HG03135 (cell line): Measurements from ENCODE around the gene MKKS.
"Not testable (repeated sequence)": the region's sequence is repeated elsewhere in the genome, so short reads cannot be mapped to it uniquely, and the experiment has no call there.

ENCODE experiments used
- ATAC-seq: cut with Tn5 transposase; IDR thresholded peaks from one replicate; pipeline ENCODE4 v1.9.1; 2021; ENCODE audit warnings: mild to moderate bottlenecking, moderate library complexity; ENCODE audit not compliant: unreplicated experiment

MKKS gene

DNA sequence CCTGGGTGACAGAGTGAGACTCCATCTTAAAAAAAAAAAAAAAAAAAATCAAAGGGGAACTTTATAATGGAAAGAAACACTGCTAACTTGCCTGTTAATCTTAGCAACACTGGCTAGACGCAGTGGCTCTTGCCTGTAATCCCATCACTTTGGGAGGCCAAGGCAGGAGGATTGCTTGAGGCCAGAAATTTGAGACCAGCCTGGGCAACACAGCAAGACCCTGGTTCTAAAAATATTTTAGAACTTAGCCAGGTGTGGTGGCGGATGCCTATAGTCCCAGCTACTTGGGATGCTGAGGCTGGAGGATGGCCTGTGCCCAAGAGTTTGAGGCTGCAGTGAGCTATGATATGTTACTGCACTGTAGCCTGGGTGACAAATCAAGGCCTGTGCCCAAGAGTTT, 16.8 kb downstream of the MKKS start:
- ATAC-seq: not testable (repeated sequence)

DNA sequence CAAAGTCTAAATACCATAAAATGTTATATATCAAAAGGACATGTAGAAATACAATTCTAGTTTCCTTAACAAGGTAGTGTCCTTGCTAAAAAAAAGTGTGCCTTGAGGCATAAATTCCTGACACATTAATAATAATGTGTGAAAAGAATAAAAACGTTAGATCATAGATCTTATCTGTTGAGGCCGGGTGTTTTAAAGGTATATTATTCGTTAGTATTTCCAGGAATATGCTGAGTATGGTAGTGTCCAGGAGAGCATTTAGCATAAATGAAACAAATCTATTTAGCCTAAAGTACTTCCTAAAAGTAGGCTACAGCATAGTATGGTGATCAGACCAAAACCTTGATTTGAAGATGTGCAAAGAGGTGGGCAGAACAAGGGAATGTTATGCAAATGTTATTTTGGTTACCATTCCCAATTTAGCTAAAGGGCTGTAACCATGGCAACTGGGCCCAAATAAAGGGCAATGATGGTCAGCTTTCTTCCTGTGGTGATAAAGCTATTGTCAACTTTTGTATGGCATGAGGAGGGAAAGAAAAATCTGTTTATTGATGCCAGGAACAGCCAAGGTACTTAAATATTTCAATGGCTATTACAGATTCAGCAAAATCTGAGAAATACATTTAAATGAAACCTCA, 18.9 kb downstream of the MKKS start:
- no peak for ATAC-seq

DNA sequence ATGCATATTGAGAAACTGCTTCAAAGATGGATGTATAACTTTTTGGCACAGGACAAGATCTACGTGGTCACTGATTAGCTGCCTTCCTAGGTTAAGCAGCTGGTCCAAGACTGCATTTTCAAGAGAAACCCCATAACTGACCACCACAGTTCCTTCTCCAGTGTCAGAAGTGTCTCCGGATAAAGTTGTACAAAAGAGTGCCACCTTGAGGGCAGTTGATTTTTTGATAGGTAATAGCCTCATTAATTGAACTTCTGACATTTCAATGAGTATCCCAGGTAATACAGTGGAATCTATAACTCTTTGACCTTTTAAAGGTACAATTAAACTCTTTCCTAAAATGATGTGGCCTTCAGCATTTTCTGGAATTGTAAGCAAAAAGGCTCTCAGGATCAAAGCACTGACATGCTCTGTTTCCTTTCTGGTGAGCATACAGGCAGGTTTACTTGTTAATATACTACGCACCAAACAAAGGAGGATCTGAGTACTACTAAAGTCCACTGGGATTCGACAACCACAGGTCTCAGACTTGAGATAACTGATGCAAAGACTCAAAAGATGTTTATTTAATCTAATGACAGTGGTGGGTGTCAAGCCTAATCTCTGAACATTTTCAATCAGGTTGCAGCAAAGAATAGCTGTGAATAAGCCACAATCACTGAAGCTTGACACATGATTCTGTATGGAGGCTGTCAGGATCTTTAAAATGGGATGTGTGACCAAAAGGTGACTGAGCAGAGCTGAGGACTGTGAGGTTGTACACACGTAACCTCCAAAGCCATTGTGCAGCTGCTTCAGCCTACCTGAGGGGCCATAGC, 21.2 kb downstream of the MKKS start:
- ATAC-seq: peak; percentile 81

- ATAC-seq: no peak
Measured at GRCh38 chr20:10411673-10412072, 22.3 kb downstream of the MKKS start.

DNA sequence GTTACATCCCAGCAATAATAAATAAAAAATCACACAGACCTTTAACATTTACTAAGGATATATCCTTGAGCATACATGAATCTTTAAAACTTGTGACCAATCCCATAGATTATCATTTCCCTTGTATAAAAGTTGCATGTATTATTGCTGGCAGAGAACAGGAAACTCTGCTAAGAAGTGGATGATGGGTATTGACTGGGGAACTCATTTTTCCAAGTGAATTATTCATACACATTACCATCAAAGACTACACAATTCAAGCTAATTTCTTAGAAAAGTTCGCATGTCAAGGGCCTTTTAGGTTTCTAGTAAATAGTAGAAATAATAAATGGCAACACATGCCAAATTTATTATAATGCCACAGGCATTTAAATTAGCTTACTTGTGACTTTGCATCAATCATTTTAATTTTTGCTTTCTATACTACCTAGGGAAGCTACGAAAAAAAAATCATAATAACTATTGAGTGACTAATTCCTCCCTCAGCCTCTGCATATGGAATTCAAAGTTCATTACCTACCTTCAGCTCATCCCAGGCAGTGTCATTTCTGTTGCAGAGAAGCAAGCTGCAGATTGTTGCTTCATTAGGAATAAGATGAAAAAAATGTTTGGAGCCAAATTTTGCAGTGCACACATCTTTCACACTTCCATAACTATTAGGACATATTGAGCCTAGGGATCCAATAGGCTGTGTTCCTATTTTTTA, 25.8 kb downstream of the MKKS start:
- no peak for ATAC-seq

DNA sequence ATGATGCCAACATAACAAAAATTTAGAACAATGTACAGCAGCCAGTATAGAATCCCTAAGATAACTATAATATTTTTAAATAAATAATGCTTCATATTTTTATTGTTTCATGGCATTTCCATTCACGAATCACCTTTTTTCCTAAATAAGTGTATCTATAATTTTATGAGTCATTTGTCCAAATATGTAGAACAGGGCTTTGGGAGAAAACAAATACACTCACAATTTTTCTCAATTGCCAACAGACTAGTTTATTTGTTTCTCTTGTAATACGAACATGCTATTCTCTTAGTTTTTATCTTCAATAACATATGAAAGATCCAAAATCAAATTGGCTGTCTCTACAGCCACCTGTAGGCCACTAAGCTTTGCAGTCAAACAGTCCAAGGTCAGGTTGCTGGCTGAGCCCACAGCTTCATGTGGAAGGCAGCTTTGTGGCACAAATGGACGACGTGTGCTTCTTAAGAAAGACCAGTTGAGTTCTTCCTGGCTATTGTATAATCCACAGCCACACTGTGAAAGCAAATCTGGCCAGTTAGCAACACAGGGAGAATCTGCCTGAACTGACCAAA, 29.0 kb downstream of the MKKS start:
- ATAC-seq: no peak

- no peak for ATAC-seq
Measured at GRCh38 chr20:10404023-10404628, 29.9 kb downstream of the MKKS start.

DNA sequence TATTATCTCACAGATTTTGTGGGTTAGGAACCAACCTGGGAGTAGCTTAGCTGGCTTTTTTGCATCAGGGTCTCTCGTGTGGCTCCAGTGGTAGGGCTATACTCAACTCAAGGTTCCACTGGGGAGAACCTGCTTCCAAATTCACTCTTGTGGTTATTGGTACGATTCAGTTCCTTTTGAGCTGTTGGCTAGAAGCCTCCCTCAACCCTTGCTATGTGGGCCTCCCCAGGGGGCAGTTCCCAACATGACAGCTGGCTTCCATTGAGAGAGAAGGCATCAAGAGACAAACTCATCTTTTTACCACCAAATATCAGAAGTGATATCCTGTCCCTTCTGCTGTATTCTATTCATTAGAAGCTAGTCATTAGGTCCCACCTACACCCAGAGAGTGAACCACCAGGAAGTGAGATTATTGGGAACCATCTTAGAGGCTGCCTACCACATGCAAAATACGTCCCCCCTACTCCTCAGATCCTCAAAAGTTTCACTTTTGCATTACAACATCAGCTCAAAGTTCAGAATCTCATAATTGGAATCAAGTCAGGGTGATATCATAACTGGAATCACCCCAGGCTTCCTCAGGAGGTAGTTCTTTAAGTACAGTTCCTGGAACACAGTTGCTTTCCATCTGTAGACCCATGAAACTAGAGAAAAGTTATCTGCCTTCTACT, 30.9 kb downstream of the MKKS start:
- no peak for ATAC-seq

GRCh38 chr20:10398834-10399369, 35.1 kb downstream of the MKKS start:
- ATAC-seq: no peak

GRCh38 chr20:10394752-10395151, 39.3 kb downstream of the MKKS start:
- not testable (repeated sequence) for ATAC-seq

DNA sequence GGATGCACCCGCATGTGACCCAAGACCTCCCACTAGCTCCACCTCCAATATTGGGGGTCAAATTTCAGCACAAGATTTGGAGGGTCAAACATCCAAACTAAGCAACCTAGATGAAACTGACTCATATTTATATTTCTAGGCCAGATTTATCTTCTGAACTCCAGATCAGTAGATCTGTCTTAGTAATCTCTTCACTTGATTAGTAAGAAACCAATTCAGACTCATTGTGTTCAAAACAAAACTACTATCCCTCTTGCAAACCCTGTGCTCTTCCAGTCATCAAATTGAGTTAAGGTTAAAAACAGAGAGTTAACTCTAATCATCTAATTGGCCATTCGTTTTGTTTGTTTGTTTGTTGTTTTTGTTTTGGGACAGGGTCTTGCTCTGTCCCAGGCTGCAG, 43.3 kb downstream of the MKKS start:
- no peak for ATAC-seq

DNA sequence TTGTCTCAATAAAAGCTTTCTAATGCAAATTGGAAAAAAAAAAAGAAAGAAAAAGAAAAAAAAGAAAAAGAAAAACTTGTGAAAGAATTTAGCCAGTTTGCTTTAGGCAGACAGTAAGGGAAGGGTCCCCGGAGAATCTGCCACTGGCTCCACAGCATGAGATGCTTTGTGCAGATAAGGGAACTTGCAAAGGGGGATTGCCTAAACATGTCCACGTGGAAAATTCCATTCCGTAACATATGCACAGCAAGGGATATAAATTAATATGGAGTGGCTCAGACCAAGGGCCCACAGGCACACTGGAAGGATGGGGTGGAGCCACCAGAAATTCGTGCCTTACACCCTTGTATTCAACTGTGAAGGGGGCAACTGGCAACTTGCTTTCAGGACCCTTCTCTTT, 45.4 kb downstream of the MKKS start:
- no peak for ATAC-seq

- ATAC-seq: no peak
Measured at GRCh38 chr20:10387686-10388085, 46.3 kb downstream of the MKKS start.

- ATAC-seq: no peak
Measured at GRCh38 chr20:10385850-10386544, 48.0 kb downstream of the MKKS start.

DNA sequence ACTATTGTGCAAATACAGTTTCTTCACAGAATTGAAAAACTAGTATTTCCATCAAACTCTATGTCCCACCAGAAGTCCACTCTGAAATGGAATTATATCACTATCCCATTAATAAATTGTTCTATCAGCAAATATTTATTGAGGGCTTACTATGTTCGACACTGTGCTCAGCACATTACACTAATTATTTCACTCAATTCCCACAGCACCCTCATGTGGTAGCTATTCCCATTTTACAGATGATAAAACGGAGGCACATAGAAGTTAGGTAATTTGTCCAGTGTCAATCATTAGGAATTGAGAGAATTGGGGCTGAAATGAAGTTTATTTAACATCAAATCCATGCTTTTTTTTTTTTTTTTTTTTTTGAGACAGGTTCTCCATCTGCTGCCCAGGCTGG, 52.5 kb downstream of the MKKS start:
- no peak for ATAC-seq

DNA sequence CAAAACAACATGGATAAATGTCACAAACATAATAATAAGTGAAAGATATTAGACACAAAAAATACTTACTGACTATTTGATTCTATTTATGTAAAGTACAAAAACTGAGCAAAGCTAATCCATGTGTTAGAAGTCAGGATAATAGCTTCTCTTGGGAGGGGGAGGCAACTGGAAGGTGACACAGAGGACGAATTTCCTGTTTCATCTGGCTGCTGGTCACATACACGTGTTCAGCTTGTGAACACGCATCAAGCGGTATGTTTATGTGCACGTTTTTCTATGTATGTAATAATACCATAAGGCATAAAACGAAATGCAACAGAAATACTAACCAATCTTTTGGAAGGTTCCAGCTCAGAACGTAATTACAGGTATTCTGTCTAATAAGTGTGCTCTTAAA, 54.3 kb downstream of the MKKS start:
- no peak for ATAC-seq

DNA sequence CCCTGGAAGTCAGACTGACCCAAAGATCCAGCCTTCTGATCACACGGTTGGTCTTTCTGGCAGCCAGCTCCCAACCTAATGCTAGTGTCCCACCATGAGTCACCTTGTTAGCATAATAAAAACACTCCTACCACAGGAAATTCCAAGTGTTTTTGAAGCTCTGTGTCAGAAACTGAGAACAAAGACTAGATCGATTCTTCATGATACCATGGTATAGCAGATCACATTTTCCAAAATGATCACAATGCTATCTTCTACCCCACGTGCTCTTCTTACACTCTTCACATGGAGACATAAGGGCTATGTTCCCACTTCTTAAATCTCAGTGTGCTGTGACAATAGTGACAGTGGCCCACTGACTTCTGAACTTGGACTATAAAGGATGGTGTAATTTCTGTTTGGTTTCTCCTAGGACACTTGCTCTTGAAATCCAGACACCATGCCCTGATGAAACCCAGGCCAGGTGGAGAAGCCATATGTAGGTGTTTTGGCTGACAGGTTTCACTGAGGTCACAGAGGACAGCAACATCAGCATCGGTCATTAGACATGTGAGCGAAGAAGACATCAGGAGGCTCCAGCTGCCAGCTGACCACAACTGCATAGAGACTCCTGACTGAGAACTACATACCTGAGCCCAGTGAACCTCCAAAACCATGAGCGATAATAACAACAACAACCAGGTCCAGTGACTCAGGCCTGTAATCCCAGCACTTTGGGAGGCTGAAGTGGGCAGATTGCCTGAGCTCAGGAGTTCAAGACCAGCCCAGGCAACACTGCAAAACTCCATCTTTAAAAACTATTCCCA, 57.5 kb downstream of the MKKS start:
- ATAC-seq: no peak

GRCh38 chr20:10375191-10375590, 58.8 kb downstream of the MKKS start:
- ATAC-seq: no peak

- ATAC-seq: no peak
Measured at GRCh38 chr20:10374036-10374435, 60.0 kb downstream of the MKKS start.
